Esophagus squamous epithelium (tissue), 5 donors: ENCODE measurements around the gene PLEKHG3. TPM values are rescaled to one million over a fixed set of nuclear protein-coding genes. Genes with fewer than 3 reads are reported as not detected.
A peak's percentile ranks its signal among the peaks of the same experiment; 100 is the strongest.

ENCODE experiments used
- DNase-seq: peaks from one replicate; lab custom pipeline; 2025; lab: John Stamatoyannopoulos, UW
- H3K27ac ChIP-seq, 4 donors: fragments of 200-600 bp; sonication (generic); one replicate each; pipeline ENCODE4 v1.5.1; 2016 to 2019; ENCODE audit warnings: mild to moderate bottlenecking in 1 of 4
- H3K27me3 ChIP-seq, 4 donors: fragments of 200-600 bp; sonication (generic); 1 replicate in 3 of 4; 2 replicates in 1 of 4; pipeline versions ENCODE4 v1.5.1 to v1.6.0; 2017 to 2021; ENCODE audit warnings: antibody characterized with exemption in 1 of 4
- H3K36me3 ChIP-seq, 3 donors: fragments of 200-600 bp; sonication (generic); one replicate each; pipeline ENCODE4 v1.5.1; 2016 to 2019
- H3K4me1 ChIP-seq, 3 donors: fragments of 200-600 bp; sonication (generic); one replicate each; pipeline ENCODE4 v1.5.1; 2017 to 2019
- H3K4me3 ChIP-seq, 4 donors: fragments of 200-600 bp; sonication (generic); 1 replicate in 3 of 4; 2 replicates in 1 of 4; pipeline ENCODE4 v1.5.1; 2016 to 2019; ENCODE audit warnings: mild to moderate bottlenecking in 2 of 4, moderate library complexity in 1 of 4
- H3K9me3 ChIP-seq, 3 donors: fragments of 200-600 bp; sonication (generic); one replicate each; pipeline ENCODE4 v1.5.1; 2016 to 2019
- CTCF ChIP-seq, 6 experiments: fragments of 450-650 bp in 4 of 6; fragments of 200-600 bp in 2 of 6; sonication (generic) in 2 of 6; IDR thresholded peaks; one replicate each; pipeline ENCODE4 v1.5.1; 2016 to 2019; ENCODE audit warnings: antibody characterized with exemption in 6 of 6, mild to moderate bottlenecking in 4 of 6, moderate library complexity in 4 of 6
- POLR2A ChIP-seq, 4 donors: fragments of 450-650 bp; IDR thresholded peaks; one replicate each; pipeline ENCODE4 v1.6.1; 2017; ENCODE audit warnings: antibody characterized with exemption in 4 of 4, mild to moderate bottlenecking in 4 of 4, moderate library complexity in 3 of 4
- WGBS, 2 donors: methylation state at CpG; one replicate each; pipeline ENCODE4 v1.1.5; 2018; 5-methylcytosine and 5-hydroxymethylcytosine counted together
- intact Hi-C: fragments of 100-400 bp; cut with DNase I; formaldehyde crosslinking; loops from one replicate; pipeline ENCODE4 v1.15.0; 2022
- total RNA-seq, 4 donors: library from RNA; depleted of rRNA; stranded (reverse); fragments of >200 nt; gene quantifications; one replicate each; pipeline ENCODE4 v1.1.0, GENCODE V29; 2016
- donor health status: DM: yes; HTN: yes; CAD: no.

Gene PLEKHG3
- total RNA-seq, 4 donors from 2014 or later = 44.6 to 87.8 (median 60.8) TPM

- H3K4me3 ChIP-seq = no peak overlapping the region
- TF ChIP-seq POLR2A (IDR thresholded peaks at IDR 0.05) = no peak
- TF ChIP-seq CTCF (IDR thresholded peaks at IDR 0.05) = no peak
- peaks cover 3 to 30% (median 13%) of the 10 kb centered on the region in 3 donors for H3K4me1 ChIP-seq
- DNase-seq = no peak
- intact Hi-C loops = no loop called here
- H3K36me3 ChIP-seq = peaks cover under 1 to 27% (median 11%) of the 10 kb centered on the region in 3 donors
- peaks cover 0 to 2% (median 0%) of the 10 kb centered on the region in 4 donors for H3K27me3 ChIP-seq
- H3K9me3 ChIP-seq = no peaks in the 10 kb centered on the region
- no peak overlapping the region for H3K27ac ChIP-seq
- WGBS, 2 donors = 95 to 100% methylated on average over 3 to 5 of the region's 6 CpGs
These were observed 48.7 kb downstream of the PLEKHG3 start for GRCh38 chr14:64752909-64753308.

GRCh38 chr14:64753374-64753773 is 49.1 kb downstream of the PLEKHG3 start:
- Histone ChIP-seq H3K9me3 (no peaks in the 10 kb centered on the region), H3K4me3 (no peak overlapping the region), H3K27ac (no peak overlapping the region), H3K36me3 (peaks cover 0 to 22% (median 11%) of the 10 kb centered on the region in 3 donors), H3K4me1 (peaks cover 8 to 35% (median 17%) of the 10 kb centered on the region in 3 donors), H3K27me3 (peaks cover 0 to 2% (median 0%) of the 10 kb centered on the region in 4 donors)
- no peak for DNase-seq
- 94 to 96% methylated on average over 9 to 11 of the region's 13 CpGs for WGBS, 2 donors
- TF ChIP-seq CTCF (IDR thresholded peaks at IDR 0.05) = no peak
- intact Hi-C loops = no loop called here

- H3K4me1 ChIP-seq = peaks cover 14 to 41% (median 23%) of the 10 kb centered on the region in 3 donors
- TF ChIP-seq CTCF (IDR thresholded peaks at IDR 0.05) (no peak), POLR2A (IDR thresholded peaks at IDR 0.05) (no peak)
- intact Hi-C loops = no loop called here
- WGBS, 2 donors = 77 to 80% methylated on average over 3 of the region's 4 CpGs
- H3K36me3 ChIP-seq = peaks cover 0 to 16% (median 5%) of the 10 kb centered on the region in 3 donors
- no peak overlapping the region for H3K27ac ChIP-seq
- H3K27me3 ChIP-seq = peaks cover 0 to 2% (median 0%) of the 10 kb centered on the region in 4 donors
- H3K9me3 ChIP-seq = no peaks in the 10 kb centered on the region
- no peak overlapping the region for H3K4me3 ChIP-seq
- DNase-seq = no peak
These were observed 49.8 kb downstream of the PLEKHG3 start for GRCh38 chr14:64753999-64754398.

GRCh38 chr14:64754685-64755084 is 50.5 kb downstream of the PLEKHG3 start:
- 64 to 73% methylated on average over 2 to 3 of the region's 5 CpGs for WGBS, 2 donors
- intact Hi-C loops = no loop called here
- no peak overlapping the region for H3K27ac ChIP-seq
- peaks cover 0 to 9% (median 0%) of the 10 kb centered on the region in 3 donors for H3K36me3 ChIP-seq
- H3K9me3 ChIP-seq = no peaks in the 10 kb centered on the region
- H3K4me1 ChIP-seq = peaks cover 18 to 48% (median 24%) of the 10 kb centered on the region in 3 donors
- TF ChIP-seq POLR2A (IDR thresholded peaks at IDR 0.05) (no peak), CTCF (IDR thresholded peaks at IDR 0.05) (no peak)
- H3K4me3 ChIP-seq = no peak overlapping the region
- no peak for DNase-seq
- H3K27me3 ChIP-seq = peaks cover 0 to 2% (median 0%) of the 10 kb centered on the region in 4 donors

- Histone ChIP-seq H3K4me3 (no peak overlapping the region), H3K9me3 (no peaks in the 10 kb centered on the region), H3K27me3 (peaks cover 0 to 2% (median 0%) of the 10 kb centered on the region in 4 donors), H3K4me1 (peaks cover 18 to 54% (median 24%) of the 10 kb centered on the region in 3 donors), H3K27ac (peak overlapping the region in 2 of 4 donors; percentile 25 to 49), H3K36me3 (no peaks in the 10 kb centered on the region)
- intact Hi-C loops = no loop called here
- TF ChIP-seq CTCF (IDR thresholded peaks at IDR 0.05) (no peak), POLR2A (IDR thresholded peaks at IDR 0.05) (no peak)
- 25 to 35% methylated on average over 5 to 8 of the region's 9 CpGs for WGBS, 2 donors
- DNase-seq = no peak
These were observed 51.6 kb downstream of the PLEKHG3 start for GRCh38 chr14:64755781-64756221.
